ENCODE measurements around the gene HTR3D. TPM values are rescaled to one million over a fixed set of nuclear protein-coding genes. Genes with fewer than 3 reads are reported as not detected.

The HTR3D gene
- total and polyA plus RNA-seq, 2 of the 13 experiments (the other 11 are each of a cell fraction or from before 2014, with no cell fraction given), result not detected

DNA sequence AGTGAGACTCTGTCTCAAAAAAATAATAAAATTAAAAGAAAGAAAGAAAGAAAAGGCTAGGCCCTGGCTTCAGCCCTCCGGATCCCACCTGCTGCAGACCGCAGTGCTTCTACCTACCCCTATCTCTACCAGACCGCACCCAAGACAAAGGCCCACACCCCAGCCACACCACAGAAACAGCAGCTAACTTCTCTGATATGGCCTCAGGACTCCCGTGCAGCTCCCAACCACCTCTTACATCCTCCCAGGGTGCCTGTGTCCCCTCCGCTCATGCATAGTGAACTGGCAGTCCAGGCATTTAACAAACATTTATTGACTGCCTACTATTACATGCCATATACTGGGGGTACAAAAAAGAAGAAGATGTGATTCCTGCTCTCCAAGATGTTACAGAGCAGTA lies 14.5 kb downstream of the HTR3D start (continued):
- TF ChIP-seq, protein P1, sequence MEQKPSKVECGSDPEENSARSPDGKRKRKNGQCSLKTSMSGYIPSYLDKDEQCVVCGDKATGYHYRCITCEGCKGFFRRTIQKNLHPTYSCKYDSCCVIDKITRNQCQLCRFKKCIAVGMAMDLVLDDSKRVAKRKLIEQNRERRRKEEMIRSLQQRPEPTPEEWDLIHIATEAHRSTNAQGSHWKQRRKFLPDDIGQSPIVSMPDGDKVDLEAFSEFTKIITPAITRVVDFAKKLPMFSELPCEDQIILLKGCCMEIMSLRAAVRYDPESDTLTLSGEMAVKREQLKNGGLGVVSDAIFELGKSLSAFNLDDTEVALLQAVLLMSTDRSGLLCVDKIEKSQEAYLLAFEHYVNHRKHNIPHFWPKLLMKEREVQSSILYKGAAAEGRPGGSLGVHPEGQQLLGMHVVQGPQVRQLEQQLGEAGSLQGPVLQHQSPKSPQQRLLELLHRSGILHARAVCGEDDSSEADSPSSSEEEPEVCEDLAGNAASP (CRISPR knock-in tag; IDR thresholded peaks at IDR 0.05; ENCODE audit: borderline replicate concordance), result no peak
- TF ChIP-seq KAT7 (CRISPR knock-in tag; IDR thresholded peaks at IDR 0.05; ENCODE audit: borderline replicate concordance), result no peak
- no peak for TF ChIP-seq HOXA3 (CRISPR knock-in tag; IDR thresholded peaks at IDR 0.05)
- no peak for TF ChIP-seq GATA4 (IDR thresholded peaks at IDR 0.05; ENCODE audit: borderline replicate concordance, low read depth)
- TF ChIP-seq KDM5B (CRISPR knock-in tag; IDR thresholded peaks at IDR 0.05; ENCODE audit: borderline replicate concordance), result no peak
- no peak for TF ChIP-seq ZKSCAN1 (IDR thresholded peaks at IDR 0.05; ENCODE audit: low read length)

DNA sequence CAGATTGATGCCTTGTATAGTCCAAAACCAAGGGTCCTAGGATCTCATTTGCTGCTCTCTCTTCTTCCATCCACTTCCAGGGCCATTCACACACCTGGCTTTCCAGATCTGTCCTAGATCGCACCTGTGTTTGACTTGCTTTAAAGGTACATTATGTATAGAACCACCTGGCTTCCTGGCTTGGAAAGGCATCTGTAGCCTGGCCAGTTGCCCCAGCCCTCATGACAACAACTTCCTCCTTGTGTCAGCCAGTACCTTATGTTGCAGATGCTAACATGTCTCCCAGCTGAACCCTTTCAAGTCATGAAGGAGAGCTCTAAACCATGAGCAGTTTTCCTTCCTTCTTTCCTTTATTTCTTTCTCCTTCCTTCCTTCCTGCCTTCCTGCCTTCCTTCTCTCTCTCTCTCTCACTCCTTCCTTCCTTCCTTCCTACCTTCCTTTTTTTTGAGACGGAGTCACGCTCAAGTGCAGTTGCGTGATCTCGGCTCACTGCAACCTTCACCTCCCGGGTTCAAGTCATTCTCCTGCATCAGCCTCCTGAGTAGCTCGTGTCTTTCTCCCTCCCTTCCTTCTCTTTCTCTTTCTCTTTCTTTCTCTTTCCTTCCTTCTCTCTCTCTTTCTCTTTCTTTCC lies 18.8 kb downstream of the HTR3D start:
- Histone ChIP-seq H3K4me3 (replicated peaks in 1 of 3; ENCODE audit: insufficient read depth in 1 of 3, low read depth in 2 of 3, low read length in 3 of 3) (no peak overlapping the region), H3K27ac (ENCODE audit: extremely low read length, insufficient read depth, low read length) (no peak overlapping the region), H2AFZ (ENCODE audit: low read length) (no peak overlapping the region), H4K20me1 (ENCODE audit: insufficient read depth, low read length) (no peaks in the 10 kb centered on the region), H3K79me2 (ENCODE audit: insufficient read depth, low read length) (no peaks in the 10 kb centered on the region), H3K27me3 (ENCODE audit: control insufficient read depth in 1 of 2, insufficient read depth in 2 of 2, low read length in 2 of 2) (peaks cover 0 to 34% of the 10 kb centered on the region in 2 experiments; a peak in 4 of 5 replicates), H3K9me3 (ENCODE audit: low read length) (no peaks in the 10 kb centered on the region), H3K36me3 (replicated peaks in 1 of 2; ENCODE audit: control insufficient read depth in 1 of 2, insufficient read depth in 2 of 2, low read length in 2 of 2) (no peaks in the 10 kb centered on the region), H3K4me1 (ENCODE audit: insufficient read depth, low read length) (no peaks in the 10 kb centered on the region), H3K4me2 (ENCODE audit: low read depth, low read length) (no peak overlapping the region), H3K9ac (ENCODE audit: insufficient read depth, low read depth, low read length) (no peak overlapping the region)
- POLR2A ChIA-PET, result interaction anchor here (0.7 kb wide), 1 partner anchor 217 kb away, joined by 3 read pairs; no protein-coding TSS in a partner anchor
- no peak for TF ChIP-seq XRCC5 (optimal IDR thresholded peaks at IDR 0.05; ENCODE audit: low read length)
- TF ChIP-seq, protein P2, sequence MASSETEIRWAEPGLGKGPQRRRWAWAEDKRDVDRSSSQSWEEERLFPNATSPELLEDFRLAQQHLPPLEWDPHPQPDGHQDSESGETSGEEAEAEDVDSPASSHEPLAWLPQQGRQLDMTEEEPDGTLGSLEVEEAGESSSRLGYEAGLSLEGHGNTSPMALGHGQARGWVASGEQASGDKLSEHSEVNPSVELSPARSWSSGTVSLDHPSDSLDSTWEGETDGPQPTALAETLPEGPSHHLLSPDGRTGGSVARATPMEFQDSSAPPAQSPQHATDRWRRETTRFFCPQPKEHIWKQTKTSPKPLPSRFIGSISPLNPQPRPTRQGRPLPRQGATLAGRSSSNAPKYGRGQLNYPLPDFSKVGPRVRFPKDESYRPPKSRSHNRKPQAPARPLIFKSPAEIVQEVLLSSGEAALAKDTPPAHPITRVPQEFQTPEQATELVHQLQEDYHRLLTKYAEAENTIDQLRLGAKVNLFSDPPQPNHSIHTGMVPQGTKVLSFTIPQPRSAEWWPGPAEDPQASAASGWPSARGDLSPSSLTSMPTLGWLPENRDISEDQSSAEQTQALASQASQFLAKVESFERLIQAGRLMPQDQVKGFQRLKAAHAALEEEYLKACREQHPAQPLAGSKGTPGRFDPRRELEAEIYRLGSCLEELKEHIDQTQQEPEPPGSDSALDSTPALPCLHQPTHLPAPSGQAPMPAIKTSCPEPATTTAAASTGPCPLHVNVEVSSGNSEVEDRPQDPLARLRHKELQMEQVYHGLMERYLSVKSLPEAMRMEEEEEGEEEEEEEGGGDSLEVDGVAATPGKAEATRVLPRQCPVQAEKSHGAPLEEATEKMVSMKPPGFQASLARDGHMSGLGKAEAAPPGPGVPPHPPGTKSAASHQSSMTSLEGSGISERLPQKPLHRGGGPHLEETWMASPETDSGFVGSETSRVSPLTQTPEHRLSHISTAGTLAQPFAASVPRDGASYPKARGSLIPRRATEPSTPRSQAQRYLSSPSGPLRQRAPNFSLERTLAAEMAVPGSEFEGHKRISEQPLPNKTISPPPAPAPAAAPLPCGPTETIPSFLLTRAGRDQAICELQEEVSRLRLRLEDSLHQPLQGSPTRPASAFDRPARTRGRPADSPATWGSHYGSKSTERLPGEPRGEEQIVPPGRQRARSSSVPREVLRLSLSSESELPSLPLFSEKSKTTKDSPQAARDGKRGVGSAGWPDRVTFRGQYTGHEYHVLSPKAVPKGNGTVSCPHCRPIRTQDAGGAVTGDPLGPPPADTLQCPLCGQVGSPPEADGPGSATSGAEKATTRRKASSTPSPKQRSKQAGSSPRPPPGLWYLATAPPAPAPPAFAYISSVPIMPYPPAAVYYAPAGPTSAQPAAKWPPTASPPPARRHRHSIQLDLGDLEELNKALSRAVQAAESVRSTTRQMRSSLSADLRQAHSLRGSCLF (CRISPR knock-in tag; IDR thresholded peaks at IDR 0.05; ENCODE audit: borderline replicate concordance), result no peak
- CTCF ChIA-PET (ENCODE audit: low intra/inter-chr PET ratio, low total read pairs), result no interaction called here
- in situ Hi-C loops (cut with HindIII; ENCODE audit: extremely low pct_ligation_motif_present, low pct_unique_long_range_greater_than_20kb) (no loop called here), intact Hi-C loops (cut with micrococcal nuclease; ENCODE audit: unreplicated experiment) (no loop called here)
- FAIRE-seq (no peak), DNase-seq (ENCODE audit: low spot score) (no peak), ATAC-seq (no peak)
- no TSS peak for BruUV-seq (replicated peaks)
- 51% methylated on average over 7 of the region's 7 CpGs for WGBS (ENCODE audit: low lambda C conversion rate)

Data from HepG2 (cell line).